GM12872 (cell line): ENCODE measurements around the gene KCNT1.

Experiments
- CTCF ChIP-seq: IDR thresholded peaks from 3 replicates; pipeline ENCODE4 v1.5.1; 2011; ENCODE audit warnings: low read depth, mild to moderate bottlenecking, low read length, moderate library complexity; ENCODE audit not compliant: insufficient read depth

KCNT1 gene

GRCh38 chr9:135818718-135819475 is 116.9 kb downstream of the KCNT1 start:
- no peak for TF ChIP-seq CTCF

GRCh38 chr9:135819905-135820304 is 117.9 kb downstream of the KCNT1 start:
- no peak for TF ChIP-seq CTCF

GRCh38 chr9:135820661-135821060 is 118.7 kb downstream of the KCNT1 start:
- no peak for TF ChIP-seq CTCF

- no peak for TF ChIP-seq CTCF
Measured at GRCh38 chr9:135821116-135821515, 119.1 kb downstream of the KCNT1 start.

GRCh38 chr9:135821733-135822373 is 119.9 kb downstream of the KCNT1 start:
- TF ChIP-seq CTCF: no peak

- TF ChIP-seq CTCF: no peak
Measured at GRCh38 chr9:135822374-135822755, 120.4 kb downstream of the KCNT1 start.

- TF ChIP-seq CTCF: no peak
Measured at GRCh38 chr9:135823036-135823435, 121.1 kb downstream of the KCNT1 start.
